AG10803 (cell line): ENCODE data around the gene DDX20.
A peak's percentile ranks its signal among the peaks of the same experiment; 100 is the strongest.

ENCODE experiments used
- DNase-seq: peaks from one replicate; pipeline ENCODE4 v3.0.0; 2010; ENCODE audit warnings: low read depth
- H3K4me3 ChIP-seq: 2 replicates; pipeline ENCODE4 v1.5.1; 2011; ENCODE audit warnings: mild to moderate bottlenecking, low read length, control low read depth
- TF ChIP-seq, protein P1 (sequence below): conservative IDR thresholded peaks from 2 replicates; pipeline ENCODE4 v1.5.1; 2011; ENCODE audit warnings: mild to moderate bottlenecking, low read length, control low read depth, inconsistent platforms

Gene DDX20

DNA sequence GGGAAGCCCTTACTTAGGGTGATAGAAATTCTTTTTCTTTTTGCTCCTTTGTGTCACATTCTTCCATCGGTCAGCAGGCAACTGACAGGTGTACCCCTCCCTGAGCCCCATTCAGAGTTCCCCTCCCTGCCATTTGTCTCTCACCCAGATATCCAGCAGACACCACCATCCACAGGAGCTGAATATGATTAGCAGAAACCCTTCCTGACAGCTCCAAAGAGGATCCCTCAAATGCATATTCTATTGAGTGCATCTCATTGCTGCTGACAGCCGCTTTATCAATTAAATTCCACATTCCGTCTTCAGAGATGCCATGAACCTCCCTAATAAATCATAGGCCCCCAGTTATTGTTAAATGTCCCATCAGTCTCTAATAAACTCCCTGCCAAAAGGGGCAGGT lies 6.1 kb upstream of the DDX20 start:
- DNase-seq: no peak
- no peak overlapping the region for H3K4me3 ChIP-seq
- TF ChIP-seq, protein P1, sequence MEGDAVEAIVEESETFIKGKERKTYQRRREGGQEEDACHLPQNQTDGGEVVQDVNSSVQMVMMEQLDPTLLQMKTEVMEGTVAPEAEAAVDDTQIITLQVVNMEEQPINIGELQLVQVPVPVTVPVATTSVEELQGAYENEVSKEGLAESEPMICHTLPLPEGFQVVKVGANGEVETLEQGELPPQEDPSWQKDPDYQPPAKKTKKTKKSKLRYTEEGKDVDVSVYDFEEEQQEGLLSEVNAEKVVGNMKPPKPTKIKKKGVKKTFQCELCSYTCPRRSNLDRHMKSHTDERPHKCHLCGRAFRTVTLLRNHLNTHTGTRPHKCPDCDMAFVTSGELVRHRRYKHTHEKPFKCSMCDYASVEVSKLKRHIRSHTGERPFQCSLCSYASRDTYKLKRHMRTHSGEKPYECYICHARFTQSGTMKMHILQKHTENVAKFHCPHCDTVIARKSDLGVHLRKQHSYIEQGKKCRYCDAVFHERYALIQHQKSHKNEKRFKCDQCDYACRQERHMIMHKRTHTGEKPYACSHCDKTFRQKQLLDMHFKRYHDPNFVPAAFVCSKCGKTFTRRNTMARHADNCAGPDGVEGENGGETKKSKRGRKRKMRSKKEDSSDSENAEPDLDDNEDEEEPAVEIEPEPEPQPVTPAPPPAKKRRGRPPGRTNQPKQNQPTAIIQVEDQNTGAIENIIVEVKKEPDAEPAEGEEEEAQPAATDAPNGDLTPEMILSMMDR: no peak

DNA sequence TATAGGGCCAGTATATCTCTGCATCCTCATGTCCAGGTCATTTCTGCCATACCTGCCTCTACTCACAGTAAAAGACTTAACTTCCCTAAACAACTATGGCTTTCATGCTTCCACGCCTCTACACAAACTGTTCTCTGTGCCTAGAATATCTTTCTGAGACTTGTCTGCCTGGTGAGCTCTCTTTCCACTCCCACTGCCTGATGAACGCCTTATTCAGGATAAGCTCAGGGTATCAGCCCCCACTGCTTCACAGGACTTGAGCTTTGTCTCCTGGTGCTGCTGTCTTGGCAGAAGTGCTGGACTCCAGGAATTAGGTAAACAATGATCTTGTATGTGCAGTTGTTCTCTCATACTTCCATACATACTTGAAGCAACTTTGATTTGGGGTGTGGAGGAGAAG lies 4.8 kb upstream of the DDX20 start:
- H3K4me3 ChIP-seq: no peak overlapping the region
- no peak for DNase-seq
- TF ChIP-seq, protein P1: no peak

DNA sequence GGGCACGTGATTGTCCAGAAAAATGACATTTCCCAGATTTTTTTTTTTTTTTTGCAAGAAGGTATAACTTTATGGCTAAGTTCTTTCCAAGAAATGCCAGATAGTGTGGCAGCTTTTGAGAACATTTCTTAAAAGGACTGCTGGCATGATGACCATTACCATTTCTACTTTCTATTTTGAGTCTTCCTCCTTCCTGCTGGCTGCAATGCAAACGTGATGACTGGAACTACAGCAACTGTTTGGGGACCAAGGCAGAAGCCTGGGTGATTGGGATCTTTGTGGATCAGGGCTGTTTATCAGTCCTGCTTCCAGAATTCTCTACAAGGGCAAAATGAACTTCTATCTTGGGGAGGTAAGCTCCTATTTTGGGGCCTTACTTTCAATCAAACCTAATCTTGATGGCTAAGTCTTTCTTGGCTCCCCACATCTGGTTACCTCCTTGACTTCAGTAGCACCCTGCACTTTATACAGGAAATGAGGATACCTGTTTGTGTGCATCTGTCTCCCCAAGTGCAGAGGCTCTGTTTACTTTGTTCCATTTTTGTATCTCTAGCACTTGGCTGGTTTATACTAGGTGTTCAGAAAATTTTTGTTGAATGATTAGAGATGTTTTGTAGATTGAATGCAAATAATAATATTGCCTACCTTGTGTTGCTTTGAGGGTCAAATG lies 3.7 kb upstream of the DDX20 start:
- H3K4me3 ChIP-seq: no peak overlapping the region
- DNase-seq: no peak
- TF ChIP-seq, protein P1: no peak

DNA sequence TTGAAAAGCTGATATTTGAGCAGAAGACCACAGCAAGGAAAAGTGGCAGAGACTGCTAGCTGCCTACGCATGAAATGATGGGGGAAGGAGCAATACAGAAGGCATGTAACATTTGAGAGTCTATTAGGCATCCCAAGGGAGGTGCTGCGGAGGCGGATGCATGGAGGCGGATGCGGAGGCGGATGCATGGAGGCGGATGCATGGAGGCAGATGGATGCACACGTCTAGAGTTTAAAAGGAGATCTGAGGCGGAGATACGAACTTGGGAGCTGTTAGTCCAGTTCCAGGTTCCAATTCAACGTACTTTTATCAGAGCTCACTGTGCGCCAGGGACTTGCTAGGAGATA lies 744 bp upstream of the DDX20 start:
- TF ChIP-seq, protein P1: peak; percentile 12; the same call in 1 of the 2 replicates
- DNase-seq: peak; percentile 66
- peak overlapping the region; percentile 98 for H3K4me3 ChIP-seq

DNA sequence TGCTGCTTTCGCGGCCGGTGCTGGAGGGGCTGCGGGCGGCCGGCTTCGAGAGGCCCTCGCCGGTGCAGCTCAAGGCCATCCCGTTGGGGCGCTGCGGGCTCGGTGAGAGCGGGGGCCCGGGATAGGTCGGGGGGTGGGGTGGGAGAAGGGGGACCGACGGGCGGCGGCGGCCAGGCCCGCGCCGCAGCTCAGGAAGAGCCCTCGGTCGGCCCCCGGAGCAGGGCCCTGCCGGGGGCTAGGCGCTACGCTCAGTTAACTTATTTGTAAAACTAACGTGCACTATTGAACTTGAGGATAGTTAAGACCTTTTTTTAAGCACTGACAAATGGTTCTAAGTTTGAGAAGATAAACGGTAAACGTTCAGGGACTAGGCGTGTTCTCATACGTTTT lies 418 bp downstream of the DDX20 start:
- no peak for DNase-seq
- H3K4me3 ChIP-seq: peak overlapping the region; percentile 98
- TF ChIP-seq, protein P1: no peak

DNA sequence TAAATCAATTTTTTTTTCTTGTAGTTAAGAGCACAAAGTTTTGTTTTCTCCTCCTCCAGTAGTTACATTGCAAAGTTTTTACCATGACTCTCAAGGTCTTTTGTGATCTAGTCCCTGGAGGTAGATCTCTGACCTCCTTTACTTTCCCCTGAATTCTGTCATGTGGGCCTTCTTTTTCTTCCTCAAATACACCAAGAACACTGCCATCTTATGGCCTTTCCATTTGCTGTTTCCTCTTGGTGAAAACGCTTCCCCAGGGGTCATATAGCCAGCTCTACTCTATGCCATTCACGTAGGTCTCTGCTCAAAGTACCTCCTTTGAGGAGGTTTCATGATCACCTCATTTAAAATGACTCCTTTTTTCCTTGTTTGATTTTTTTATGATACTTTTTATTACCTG lies 2.7 kb downstream of the DDX20 start:
- DNase-seq: no peak
- no peak overlapping the region for H3K4me3 ChIP-seq
- TF ChIP-seq, protein P1: peak; percentile 18; the same call in 1 of the 2 replicates

DNA sequence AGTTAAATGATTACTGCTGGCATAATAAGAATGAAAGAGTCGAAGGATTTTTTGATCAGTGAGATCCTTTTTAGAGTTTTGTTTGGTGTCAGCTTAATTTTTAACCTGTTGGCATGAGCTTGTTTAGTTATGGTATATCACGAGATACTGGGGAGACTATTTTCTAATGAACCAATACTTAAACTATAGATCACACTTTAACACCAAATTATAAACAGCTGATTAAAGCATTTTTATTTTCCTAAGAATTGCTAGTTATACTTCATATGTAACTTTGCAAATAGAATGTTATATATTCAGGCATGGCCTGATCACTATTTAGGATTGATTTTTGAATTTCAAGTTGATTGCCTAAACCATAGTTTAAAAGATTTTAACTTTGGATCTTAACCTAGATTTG lies 6.0 kb downstream of the DDX20 start:
- DNase-seq: no peak
- H3K4me3 ChIP-seq: no peak overlapping the region
- TF ChIP-seq, protein P1: no peak
